EH (cell line): Measurements from ENCODE around the gene KCNK3.
A peak's percentile ranks its signal among the peaks of the same experiment; 100 is the strongest.
"Not testable (repeated sequence)": the region's sequence is repeated elsewhere in the genome, so short reads cannot be mapped to it uniquely, and the experiment has no call there.

ENCODE experiments used
- DNase-seq: peaks from one replicate; pipeline ENCODE4 v3.0.0-alpha.2; 2015; ENCODE audit warnings: low read depth

KCNK3 gene

GRCh38 chr2:26692279-26692896 is at the start of gene KCNK3:
Gene KCNK3, plus strand, starts transcription at chr2:26692722. Its CDS starts 154 bp downstream, at chr2:26692876.
- peak; percentile 71 for DNase-seq

- DNase-seq = no peak
Measured at GRCh38 chr2:26644188-26644835, 48.2 kb upstream of the KCNK3 start.

- no peak for DNase-seq
Measured at GRCh38 chr2:26645762-26646161, 46.8 kb upstream of the KCNK3 start.

GRCh38 chr2:26646986-26647672 is 45.4 kb upstream of the KCNK3 start:
- DNase-seq = no peak

GRCh38 chr2:26647981-26648380 is 44.5 kb upstream of the KCNK3 start:
- DNase-seq = no peak

- DNase-seq = no peak
Measured at GRCh38 chr2:26648516-26648915, 44.0 kb upstream of the KCNK3 start.

- peak; percentile 53 for DNase-seq
Measured at GRCh38 chr2:26649322-26649721, 43.2 kb upstream of the KCNK3 start.

- DNase-seq = no peak
Measured at GRCh38 chr2:26649992-26650712, 42.4 kb upstream of the KCNK3 start.

GRCh38 chr2:26650713-26651469 is 41.6 kb upstream of the KCNK3 start:
- DNase-seq = peak; percentile 33

- no peak for DNase-seq
Measured at GRCh38 chr2:26651470-26651771, 41.1 kb upstream of the KCNK3 start.

GRCh38 chr2:26651799-26652198 is 40.7 kb upstream of the KCNK3 start:
- no peak for DNase-seq

GRCh38 chr2:26652361-26653041 is 40.0 kb upstream of the KCNK3 start:
- DNase-seq = peak; percentile 69

- no peak for DNase-seq
Measured at GRCh38 chr2:26653207-26654060, 39.1 kb upstream of the KCNK3 start.

GRCh38 chr2:26654061-26654340 is 38.5 kb upstream of the KCNK3 start:
- no peak for DNase-seq

- DNase-seq = not testable (repeated sequence)
Measured at GRCh38 chr2:26655120-26655519, 37.4 kb upstream of the KCNK3 start.

- DNase-seq = no peak
Measured at GRCh38 chr2:26655611-26656195, 36.8 kb upstream of the KCNK3 start.

GRCh38 chr2:26657265-26657664 is 35.3 kb upstream of the KCNK3 start:
- DNase-seq = no peak

GRCh38 chr2:26658691-26659346 is 33.7 kb upstream of the KCNK3 start:
- no peak for DNase-seq

GRCh38 chr2:26660363-26660962 is 32.1 kb upstream of the KCNK3 start:
- DNase-seq = no peak
